ENCODE data around the gene CASR.

The CASR gene

DNA sequence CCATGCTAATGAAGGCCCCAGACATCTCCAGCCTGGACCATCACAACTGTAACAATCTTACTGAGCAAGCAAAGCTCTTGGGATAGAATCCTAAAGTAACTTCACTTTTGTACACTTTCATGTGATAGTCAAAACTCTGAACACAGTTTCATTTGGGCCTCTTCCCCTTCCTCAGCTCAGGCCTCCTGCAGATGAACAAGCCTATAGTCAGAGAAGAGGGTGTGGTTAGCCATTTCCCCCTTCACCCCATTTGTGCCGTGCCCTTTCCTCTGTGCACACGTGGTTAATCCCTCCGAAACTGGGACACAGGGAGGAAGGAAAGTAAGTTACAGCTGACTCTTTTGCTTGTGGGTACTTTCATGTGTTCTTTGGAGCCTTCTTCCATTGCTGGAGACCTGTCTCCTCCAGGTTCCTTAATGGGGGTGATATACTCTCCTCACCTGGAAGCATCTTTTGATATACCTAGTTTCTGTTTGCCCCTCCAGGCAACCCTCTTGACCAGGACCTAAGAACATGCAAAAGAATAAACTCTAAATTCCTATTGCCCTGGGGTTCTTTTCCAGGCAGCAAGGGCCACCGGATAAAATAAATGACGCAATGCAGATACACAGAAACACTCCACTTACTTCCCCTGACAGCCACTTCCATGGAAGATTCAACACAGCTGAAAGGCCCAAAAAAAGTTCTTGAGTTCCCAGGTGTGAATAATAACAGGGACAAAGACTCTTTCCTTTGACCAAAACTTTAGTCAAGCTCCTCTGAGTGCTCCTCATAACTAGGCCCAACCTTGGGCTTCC lies 112.0 kb downstream of the CASR start:
- H2BK12ac ChIP-seq (ENCODE audit: low read length), result no peak overlapping the region
- H2AFZ ChIP-seq (ENCODE audit: insufficient read depth, low read length, poor library complexity), result no peak overlapping the region
- H3K14ac ChIP-seq (ENCODE audit: low read length), result no peak overlapping the region
- H3K27me3 ChIP-seq (ENCODE audit: insufficient read depth, low read length), result no peaks in the 10 kb centered on the region
- no peak overlapping the region for H3K4me2 ChIP-seq (ENCODE audit: low read length)
- H3K4me3 ChIP-seq (ENCODE audit: low read depth, low read length), result no peak overlapping the region
- H2AK5ac ChIP-seq (ENCODE audit: low read length), result no peak overlapping the region
- H3K18ac ChIP-seq (ENCODE audit: low read length), result no peak overlapping the region
- no peak overlapping the region for H4K91ac ChIP-seq (ENCODE audit: low read depth, low read length)
- H2BK5ac ChIP-seq (ENCODE audit: low read depth, low read length, poor library complexity), result no peak overlapping the region
- H4K12ac ChIP-seq (ENCODE audit: low read depth, low read length), result no peak overlapping the region
- no peaks in the 10 kb centered on the region for H3K79me2 ChIP-seq (ENCODE audit: control insufficient read depth, insufficient read depth, low read length, poor library complexity)
- H3K27ac ChIP-seq (ENCODE audit: low read depth, low read length), result no peak overlapping the region
- H3K79me1 ChIP-seq (ENCODE audit: low read length), result no peaks in the 10 kb centered on the region
- no peak overlapping the region for H4K8ac ChIP-seq (ENCODE audit: low read depth, low read length)
- no CpG with 5 or more reads among the region's 5 CpGs for WGBS (ENCODE audit: extremely low coverage, insufficient coverage, insufficient read length)
- no peak for DNase-seq
- H3K4ac ChIP-seq (ENCODE audit: low read depth, low read length), result no peak overlapping the region
- H3K4me1 ChIP-seq (ENCODE audit: control insufficient read depth in 1 of 2, insufficient read depth in 2 of 2, low read length in 2 of 2), result no peaks in the 10 kb centered on the region
- H3K23ac ChIP-seq (ENCODE audit: low read length), result no peak overlapping the region
- no peak overlapping the region for H3K9ac ChIP-seq (ENCODE audit: low read length)
- H2BK120ac ChIP-seq (ENCODE audit: insufficient read depth, low read length, poor library complexity), result no peak overlapping the region
- no peaks in the 10 kb centered on the region for H3K36me3 ChIP-seq (ENCODE audit: control insufficient read depth in 1 of 2, insufficient read depth in 2 of 2, low read length in 2 of 2)
- H3K9me3 ChIP-seq (ENCODE audit: insufficient read depth, low read depth, low read length), result no peaks in the 10 kb centered on the region

DNA sequence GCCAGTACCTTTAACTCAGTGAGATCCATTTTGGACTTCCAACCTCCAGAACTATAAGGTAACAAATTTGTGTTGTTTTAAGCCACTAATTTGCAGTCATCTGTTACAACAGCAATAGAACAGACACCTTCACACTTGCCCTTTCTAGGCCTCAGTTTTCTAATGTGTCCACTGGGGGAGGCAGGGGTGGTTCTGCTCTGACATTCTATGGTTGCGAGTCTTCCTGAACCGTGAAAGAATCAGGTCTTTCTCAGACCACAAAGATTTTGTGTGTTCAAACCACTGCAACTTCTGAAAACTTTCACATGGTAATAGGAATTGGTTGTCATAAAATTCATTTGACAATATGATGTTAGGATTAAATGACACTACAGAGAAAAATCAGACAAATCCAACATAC lies 114.8 kb downstream of the CASR start:
- H3K14ac ChIP-seq (ENCODE audit: low read length), result no peak overlapping the region
- H3K4ac ChIP-seq (ENCODE audit: low read depth, low read length), result no peak overlapping the region
- H3K79me1 ChIP-seq (ENCODE audit: low read length), result no peaks in the 10 kb centered on the region

DNA sequence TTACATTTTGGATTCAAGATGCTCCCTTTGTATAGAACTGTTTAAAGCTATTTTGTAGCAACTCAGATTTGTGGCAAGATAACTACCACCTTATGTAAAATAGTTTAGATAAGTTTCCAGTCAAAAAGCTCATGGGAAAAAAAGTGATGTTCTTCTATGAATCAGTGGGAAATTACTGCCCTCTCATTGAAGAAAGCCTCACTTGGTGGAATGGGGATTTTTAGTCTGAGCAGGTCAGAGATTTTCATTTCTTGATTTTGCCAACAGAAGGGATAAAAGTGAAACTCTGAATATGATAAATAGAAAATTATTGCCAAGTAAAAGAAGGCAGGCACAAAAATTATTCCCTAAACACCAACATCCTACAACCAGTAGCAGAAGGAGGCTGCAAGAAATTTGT lies 115.7 kb downstream of the CASR start:
- no peak overlapping the region for H3K4me2 ChIP-seq (ENCODE audit: low read length)
- H3K36me3 ChIP-seq (ENCODE audit: control insufficient read depth in 1 of 2, insufficient read depth in 2 of 2, low read length in 2 of 2), result no peaks in the 10 kb centered on the region
- no peak overlapping the region for H2BK5ac ChIP-seq (ENCODE audit: low read depth, low read length, poor library complexity)
- no peak overlapping the region for H3K23ac ChIP-seq (ENCODE audit: low read length)
- no peak overlapping the region for H3K27ac ChIP-seq (ENCODE audit: low read depth, low read length)
- no peak overlapping the region for H2BK120ac ChIP-seq (ENCODE audit: insufficient read depth, low read length, poor library complexity)
- no peaks in the 10 kb centered on the region for H3K79me2 ChIP-seq (ENCODE audit: control insufficient read depth, insufficient read depth, low read length, poor library complexity)
- no peak overlapping the region for H3K18ac ChIP-seq (ENCODE audit: low read length)
- H4K91ac ChIP-seq (ENCODE audit: low read depth, low read length), result no peak overlapping the region
- H3K9me3 ChIP-seq (ENCODE audit: insufficient read depth, low read depth, low read length), result no peaks in the 10 kb centered on the region
- no peak overlapping the region for H2BK12ac ChIP-seq (ENCODE audit: low read length)
- no peak overlapping the region for H3K9ac ChIP-seq (ENCODE audit: low read length)
- no peak overlapping the region for H3K4me3 ChIP-seq (ENCODE audit: low read depth, low read length)
- no peaks in the 10 kb centered on the region for H3K4me1 ChIP-seq (ENCODE audit: control insufficient read depth in 1 of 2, insufficient read depth in 2 of 2, low read length in 2 of 2)
- no peaks in the 10 kb centered on the region for H3K79me1 ChIP-seq (ENCODE audit: low read length)
- H3K14ac ChIP-seq (ENCODE audit: low read length), result no peak overlapping the region
- no peak overlapping the region for H4K8ac ChIP-seq (ENCODE audit: low read depth, low read length)
- no peak overlapping the region for H4K12ac ChIP-seq (ENCODE audit: low read depth, low read length)
- no peaks in the 10 kb centered on the region for H3K27me3 ChIP-seq (ENCODE audit: insufficient read depth, low read length)
- DNase-seq, result no peak
- no peak overlapping the region for H3K4ac ChIP-seq (ENCODE audit: low read depth, low read length)
- H2AK5ac ChIP-seq (ENCODE audit: low read length), result no peak overlapping the region
- H2AFZ ChIP-seq (ENCODE audit: insufficient read depth, low read length, poor library complexity), result no peak overlapping the region

More for the DNA sequence above, 114.8 kb downstream of the CASR start:
- Histone ChIP-seq H3K23ac (ENCODE audit: low read length) (no peak overlapping the region), H2AFZ (ENCODE audit: insufficient read depth, low read length, poor library complexity) (no peak overlapping the region), H3K4me3 (ENCODE audit: low read depth, low read length) (no peak overlapping the region), H3K4me1 (ENCODE audit: control insufficient read depth in 1 of 2, insufficient read depth in 2 of 2, low read length in 2 of 2) (no peaks in the 10 kb centered on the region), H4K12ac (ENCODE audit: low read depth, low read length) (no peak overlapping the region), H4K91ac (ENCODE audit: low read depth, low read length) (no peak overlapping the region), H2BK12ac (ENCODE audit: low read length) (no peak overlapping the region), H3K9me3 (ENCODE audit: insufficient read depth, low read depth, low read length) (no peaks in the 10 kb centered on the region), H2BK5ac (ENCODE audit: low read depth, low read length, poor library complexity) (no peak overlapping the region), H3K79me2 (ENCODE audit: control insufficient read depth, insufficient read depth, low read length, poor library complexity) (no peaks in the 10 kb centered on the region), H3K9ac (ENCODE audit: low read length) (no peak overlapping the region), H2BK120ac (ENCODE audit: insufficient read depth, low read length, poor library complexity) (no peak overlapping the region), H2AK5ac (ENCODE audit: low read length) (no peak overlapping the region), H3K27me3 (ENCODE audit: insufficient read depth, low read length) (no peaks in the 10 kb centered on the region), H4K8ac (ENCODE audit: low read depth, low read length) (no peak overlapping the region), H3K36me3 (ENCODE audit: control insufficient read depth in 1 of 2, insufficient read depth in 2 of 2, low read length in 2 of 2) (no peaks in the 10 kb centered on the region), H3K27ac (ENCODE audit: low read depth, low read length) (no peak overlapping the region), H3K18ac (ENCODE audit: low read length) (no peak overlapping the region), H3K4me2 (ENCODE audit: low read length) (no peak overlapping the region)
- DNase-seq, result no peak
- WGBS (ENCODE audit: extremely low coverage, insufficient coverage, insufficient read length), result no CpG with 5 or more reads among the region's 2 CpGs

DNA sequence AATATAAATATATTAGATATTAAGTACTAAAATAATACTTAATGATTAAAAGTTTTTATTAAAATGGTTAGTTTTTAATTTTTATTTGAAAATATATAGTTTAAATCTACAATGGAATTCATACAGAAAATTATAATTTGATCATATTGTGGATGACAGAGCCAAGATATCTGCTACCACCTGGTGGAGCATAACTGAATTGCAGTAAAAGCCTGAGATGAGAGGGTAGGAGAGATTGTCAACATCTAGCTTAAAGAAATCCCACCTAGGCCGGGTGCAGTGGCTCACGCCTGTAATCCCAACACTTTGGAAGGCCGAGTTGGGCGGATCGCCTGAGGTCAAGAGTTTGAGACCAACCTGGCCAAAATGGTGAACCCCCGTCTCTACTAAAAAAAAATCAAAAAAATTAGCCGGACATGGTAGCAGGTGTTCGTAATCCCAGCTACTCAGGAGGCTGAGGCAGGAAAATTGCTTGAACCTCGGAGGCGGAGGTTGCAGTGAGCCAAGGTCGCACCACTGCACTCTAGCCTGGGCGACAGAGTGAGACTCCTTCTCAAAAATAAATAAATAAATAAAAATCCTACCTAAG lies 116.5 kb downstream of the CASR start:
- Histone ChIP-seq H3K27me3 (ENCODE audit: insufficient read depth, low read length) (no peaks in the 10 kb centered on the region), H2BK12ac (ENCODE audit: low read length) (no peak overlapping the region), H3K36me3 (ENCODE audit: control insufficient read depth in 1 of 2, insufficient read depth in 2 of 2, low read length in 2 of 2) (no peaks in the 10 kb centered on the region), H3K79me2 (ENCODE audit: control insufficient read depth, insufficient read depth, low read length, poor library complexity) (no peaks in the 10 kb centered on the region), H2BK5ac (ENCODE audit: low read depth, low read length, poor library complexity) (no peak overlapping the region), H3K23ac (ENCODE audit: low read length) (no peak overlapping the region), H4K12ac (ENCODE audit: low read depth, low read length) (no peak overlapping the region), H3K79me1 (ENCODE audit: low read length) (no peaks in the 10 kb centered on the region), H3K9ac (ENCODE audit: low read length) (no peak overlapping the region), H2BK120ac (ENCODE audit: insufficient read depth, low read length, poor library complexity) (no peak overlapping the region), H4K91ac (ENCODE audit: low read depth, low read length) (no peak overlapping the region), H3K4me2 (ENCODE audit: low read length) (no peak overlapping the region), H3K14ac (ENCODE audit: low read length) (no peak overlapping the region), H3K27ac (ENCODE audit: low read depth, low read length) (no peak overlapping the region), H3K4ac (ENCODE audit: low read depth, low read length) (no peak overlapping the region), H4K8ac (ENCODE audit: low read depth, low read length) (no peak overlapping the region), H3K18ac (ENCODE audit: low read length) (no peak overlapping the region), H2AK5ac (ENCODE audit: low read length) (no peak overlapping the region), H2AFZ (ENCODE audit: insufficient read depth, low read length, poor library complexity) (no peak overlapping the region), H3K9me3 (ENCODE audit: insufficient read depth, low read depth, low read length) (no peaks in the 10 kb centered on the region), H3K4me3 (ENCODE audit: low read depth, low read length) (no peak overlapping the region), H3K4me1 (ENCODE audit: control insufficient read depth in 1 of 2, insufficient read depth in 2 of 2, low read length in 2 of 2) (no peaks in the 10 kb centered on the region)
- DNase-seq, result peak in 1 of 2 donors; percentile 55
- WGBS (ENCODE audit: extremely low coverage, insufficient coverage, insufficient read length), result no CpG with 5 or more reads among the region's 12 CpGs

Measured in trophoblast cell (in vitro differentiated cells and primary cell).